HG03159 (cell line): ENCODE results near the gene PPIL6.

Experiments
- ATAC-seq: cut with Tn5 transposase; IDR thresholded peaks from one replicate; pipeline ENCODE4 v1.9.1; 2021; ENCODE audit warnings: mild to moderate bottlenecking, moderate library complexity; ENCODE audit not compliant: unreplicated experiment

Gene PPIL6

DNA sequence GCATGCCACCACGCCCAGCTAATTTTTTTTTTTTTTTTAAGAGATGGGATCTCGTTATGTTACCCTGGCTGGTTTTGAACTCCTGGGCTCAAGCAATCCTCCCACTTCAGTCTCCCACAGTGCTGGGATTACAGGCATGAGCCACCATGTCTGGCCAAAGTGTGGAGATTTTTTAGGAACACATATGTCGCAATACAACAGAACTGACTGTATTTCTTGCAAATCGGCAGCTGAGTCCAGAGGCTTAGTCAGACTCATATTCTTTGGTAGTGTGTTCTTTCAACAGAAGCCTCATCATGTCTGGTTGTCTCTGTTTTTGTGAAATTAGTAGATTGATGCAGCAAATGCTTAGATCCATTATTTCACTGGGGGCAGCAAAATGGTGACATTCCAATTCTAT, 34.2 kb downstream of the PPIL6 start:
- ATAC-seq = no peak

GRCh38 chr6:109397020-109397419, 43.4 kb downstream of the PPIL6 start:
- ATAC-seq = no peak

DNA sequence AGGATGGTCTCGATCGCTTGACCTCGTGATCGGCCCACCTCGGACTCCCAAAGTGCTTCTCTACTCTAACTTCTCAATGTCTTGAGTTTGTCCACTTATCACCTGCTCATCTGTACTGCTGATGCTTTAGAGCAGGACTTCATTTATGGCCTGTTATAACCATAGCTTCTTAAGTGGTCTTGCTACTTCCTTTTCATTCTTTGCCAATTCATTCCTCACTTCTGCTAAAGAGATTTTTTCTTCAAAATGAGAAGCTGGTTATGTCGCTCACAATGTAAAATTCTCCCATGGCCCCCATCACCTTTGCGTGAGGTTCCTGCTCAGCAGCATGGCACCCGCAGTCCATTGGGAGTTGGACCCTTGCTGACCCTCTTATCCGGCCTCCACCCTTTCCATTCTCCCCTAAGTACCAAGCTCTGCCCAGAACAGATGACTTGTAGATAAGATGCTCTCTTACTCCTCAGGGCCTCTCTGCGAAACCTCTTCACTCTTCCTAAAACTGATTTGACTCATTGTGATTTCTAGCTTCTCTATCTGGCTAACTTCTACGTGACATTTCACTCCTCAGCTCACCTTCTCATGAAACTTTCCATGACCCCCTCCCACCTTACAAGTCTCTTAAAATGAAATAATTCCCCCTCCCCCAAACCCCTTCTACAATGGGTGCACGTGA, 44.2 kb downstream of the PPIL6 start:
- ATAC-seq = no peak

DNA sequence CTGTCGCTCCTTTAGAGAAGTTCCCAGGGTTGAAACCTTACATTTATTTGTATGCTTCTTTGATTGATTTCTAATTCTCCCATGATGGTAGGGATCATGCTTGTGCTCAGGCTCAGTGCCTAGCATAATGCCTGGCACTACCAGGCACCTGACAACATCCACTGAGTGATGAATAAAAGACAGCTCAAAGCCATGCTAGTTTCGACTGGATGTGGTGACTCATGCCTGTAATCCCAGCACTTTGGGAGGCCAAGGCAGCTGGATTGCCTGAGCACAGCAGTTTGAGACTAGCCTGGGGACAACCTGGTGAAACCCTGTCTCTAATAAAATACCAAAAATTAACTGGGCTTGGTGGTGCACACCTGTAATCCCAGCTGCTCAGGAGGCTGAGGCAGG, 46.5 kb downstream of the PPIL6 start:
- no peak for ATAC-seq

- no peak for ATAC-seq
Measured at GRCh38 chr6:109393157-109393885, 47.1 kb downstream of the PPIL6 start.

- ATAC-seq = no peak
Measured at GRCh38 chr6:109389650-109390274, 50.7 kb downstream of the PPIL6 start.

- ATAC-seq = no peak
Measured at GRCh38 chr6:109388265-109388664, 52.2 kb downstream of the PPIL6 start.

DNA sequence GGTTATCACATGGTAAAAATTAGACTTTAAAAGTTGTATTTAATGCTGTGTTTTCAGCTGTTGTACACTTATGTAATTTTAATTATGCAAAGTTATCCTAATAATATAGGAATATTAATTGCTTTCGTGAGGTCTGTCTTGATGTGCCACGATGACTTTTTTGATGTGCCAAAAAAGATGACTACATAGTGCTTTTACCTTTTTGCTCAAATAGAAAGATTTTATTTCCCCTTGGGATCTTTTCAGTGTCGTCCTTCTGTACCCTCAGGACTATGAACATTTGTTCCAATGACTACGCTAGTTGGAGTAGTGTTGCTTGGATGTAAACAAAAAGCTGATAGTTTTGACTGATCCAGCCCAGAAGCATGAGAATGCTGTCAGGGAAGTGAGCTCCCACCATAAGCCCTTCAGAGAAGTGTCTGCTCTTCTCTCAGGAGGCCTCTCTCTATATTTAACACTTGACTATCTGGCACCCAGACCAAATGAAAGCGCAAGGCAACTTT, 56.9 kb downstream of the PPIL6 start:
- ATAC-seq = no peak

- ATAC-seq = peak; percentile 69
Measured at GRCh38 chr6:109382576-109383437, 57.6 kb downstream of the PPIL6 start.

GRCh38 chr6:109381747-109382575, 58.5 kb downstream of the PPIL6 start, which contains the start of gene CD164:
CD164 (minus strand) TSS chr6:109382467; CDS start chr6:109382378, 89 bp downstream.
- ATAC-seq = peak; percentile 53

DNA sequence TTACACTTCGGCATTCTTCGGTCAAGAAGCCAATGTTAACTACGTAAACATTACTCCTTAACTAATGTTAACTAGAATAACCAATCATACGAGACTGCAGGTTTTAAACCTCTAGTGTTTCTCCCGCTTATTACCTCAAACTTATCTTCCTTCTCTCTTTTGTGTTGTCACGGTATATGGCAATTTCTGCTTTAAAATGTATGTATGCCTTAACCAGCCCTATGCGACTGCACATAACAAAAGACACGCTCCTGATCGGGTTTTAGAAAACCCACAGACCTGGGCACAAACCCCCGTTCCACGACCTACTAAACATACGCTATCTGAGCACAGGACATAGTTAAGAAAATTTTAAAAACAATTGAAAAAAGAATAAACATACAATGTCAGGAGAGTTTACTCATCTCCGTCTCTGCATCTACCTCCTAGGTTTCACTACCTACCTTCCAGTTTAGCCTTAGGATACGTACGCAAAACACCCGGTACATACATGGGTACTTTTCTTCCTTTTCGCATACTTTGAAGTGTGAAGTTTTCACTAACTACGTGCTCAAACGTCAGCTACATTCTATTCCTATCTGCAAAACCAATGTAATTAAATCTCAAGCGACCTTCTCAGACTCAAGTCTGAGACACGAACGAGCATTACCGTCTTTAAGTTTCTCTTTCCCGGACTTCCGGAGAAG, 59.2 kb downstream of the PPIL6 start:
- no peak for ATAC-seq

GRCh38 chr6:109379711-109380110, 60.7 kb downstream of the PPIL6 start:
- ATAC-seq = no peak

DNA sequence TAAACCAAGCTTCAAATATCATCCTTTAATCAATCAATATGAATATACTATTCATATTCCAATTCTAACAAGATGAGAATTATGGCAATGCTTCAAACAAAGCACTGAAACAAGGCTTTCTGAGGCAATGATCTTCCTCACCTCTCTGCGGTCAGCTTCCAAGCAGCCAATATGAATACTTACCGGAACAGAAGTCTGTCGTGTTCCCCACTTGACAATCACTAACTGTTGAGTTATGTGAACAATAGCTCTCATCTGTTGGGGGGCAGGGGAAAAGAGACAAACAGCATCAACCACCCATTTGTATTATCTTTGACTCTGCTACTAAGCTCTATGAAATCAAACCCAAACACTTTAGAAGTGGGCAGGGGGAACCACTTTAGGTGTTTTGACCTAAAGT, 62.7 kb downstream of the PPIL6 start:
- ATAC-seq = no peak

DNA sequence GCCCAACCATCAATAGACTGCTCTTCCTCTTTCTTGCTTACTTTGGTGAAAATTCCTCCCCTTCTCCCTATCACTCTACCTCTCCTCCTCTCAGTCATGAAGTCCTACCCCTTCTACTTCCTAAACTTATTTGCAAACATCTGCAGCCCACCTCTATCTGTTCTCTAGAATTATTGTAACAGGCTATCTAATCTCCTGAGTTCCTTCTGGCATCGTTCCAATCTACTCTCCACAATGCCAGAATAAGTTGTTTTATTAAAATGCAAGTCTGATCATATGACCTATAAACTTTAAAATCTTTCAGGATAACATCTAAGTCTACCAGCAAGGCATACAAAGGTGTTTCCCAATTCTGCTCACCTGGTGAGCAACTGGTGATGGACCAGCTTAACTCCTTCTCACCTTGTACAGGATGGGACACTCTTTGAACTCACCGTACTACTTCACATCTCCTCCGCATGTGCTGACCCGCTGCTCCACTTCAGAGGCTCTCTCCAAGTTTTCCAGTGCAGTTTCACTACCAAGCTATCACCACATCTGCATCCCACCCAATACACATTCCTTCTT, 66.0 kb downstream of the PPIL6 start:
- no peak for ATAC-seq

DNA sequence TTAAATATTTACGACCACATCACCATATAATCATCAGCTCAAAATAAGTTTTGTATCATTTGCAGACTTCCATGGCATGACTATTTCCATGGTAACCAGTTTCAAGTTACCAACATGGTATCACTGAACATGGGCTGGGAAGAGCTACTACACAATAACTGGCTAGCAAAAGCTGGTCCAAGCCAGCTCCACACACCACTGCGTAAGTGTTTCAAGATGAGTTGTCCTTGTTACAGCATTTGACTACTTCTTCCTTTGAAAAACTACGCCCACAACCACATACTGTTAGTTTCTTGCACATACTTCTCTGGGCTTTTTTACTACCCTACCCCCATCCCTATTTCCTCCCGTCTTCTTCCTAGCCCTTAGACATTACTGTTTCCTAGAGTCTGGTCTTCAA, 66.7 kb downstream of the PPIL6 start:
- ATAC-seq = peak; percentile 93

- ATAC-seq = no peak
Measured at GRCh38 chr6:109373331-109373730, 67.1 kb downstream of the PPIL6 start.

DNA sequence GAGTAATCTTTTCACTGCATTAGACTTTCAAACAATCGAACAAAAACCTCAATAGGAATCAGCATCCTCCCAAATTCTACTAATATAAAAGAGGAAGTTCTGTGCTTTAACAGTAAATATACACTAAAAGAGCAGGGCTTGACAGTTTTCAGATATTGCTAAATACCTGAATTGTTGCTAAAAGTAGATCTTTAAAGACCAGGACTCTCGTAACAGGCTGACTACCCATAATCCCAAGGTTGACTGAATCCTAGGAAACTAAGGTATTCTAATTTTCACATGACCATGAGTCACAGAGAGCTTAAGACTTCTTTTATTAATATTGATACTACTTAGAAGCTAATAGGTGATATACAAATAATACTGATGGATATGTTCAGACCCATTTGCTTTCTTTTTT, 68.3 kb downstream of the PPIL6 start:
- ATAC-seq = no peak

GRCh38 chr6:109370792-109371191, 69.6 kb downstream of the PPIL6 start:
- no peak for ATAC-seq

- ATAC-seq = no peak
Measured at GRCh38 chr6:109370336-109370735, 70.1 kb downstream of the PPIL6 start.
